OCI-LY1 (cell line): ENCODE measurements around the gene CATSPERZ.

Experiments
- CTCF ChIP-seq: fragments of 200-600 bp; sonication (generic), shearing (Covaris generic); IDR thresholded peaks from 2 replicates; pipeline ENCODE4 v1.5.1; 2017; ENCODE audit warnings: mild to moderate bottlenecking, antibody characterized with exemption, low read length, moderate library complexity, mixed read lengths
- EZH2 ChIP-seq: fragments of 200-600 bp; sonication (generic), shearing (Covaris generic); IDR thresholded peaks from 2 replicates; pipeline ENCODE4 v1.8.0; 2017; ENCODE audit warnings: borderline replicate concordance, mixed run types, mild to moderate bottlenecking, antibody characterized with exemption, low read length, moderate library complexity, mixed read lengths

- TF ChIP-seq CTCF (no peak), EZH2 (no peak)
These were observed 53.0 kb downstream of the CATSPERZ start for GRCh38 chr11:64352995-64353714.
